Vagina (tissue), 2 donors: Measurements from ENCODE around the gene FDXACB1.

Experiments
- POLR2A ChIP-seq, 2 donors: fragments of 450-650 bp; IDR thresholded peaks; one replicate each; pipeline ENCODE4 v1.6.1; 2017; ENCODE audit warnings: antibody characterized with exemption in 2 of 2, mild to moderate bottlenecking in 2 of 2, moderate library complexity in 2 of 2
- POLR2AphosphoS5 ChIP-seq, 2 donors: sonication (generic); formaldehyde crosslinking; IDR thresholded peaks; one replicate each; pipeline ENCODE4 v1.9.0; 2017; ENCODE audit warnings: antibody characterized with exemption in 2 of 2, mild to moderate bottlenecking in 2 of 2, low read depth in 1 of 2; ENCODE audit not compliant: insufficient read depth in 1 of 2
- TF ChIP-seq, protein P1 (sequence below), 3 experiments: fragments of 450-650 bp in 2 of 3; fragments of 200-600 bp in 1 of 3; sonication (generic) in 1 of 3; IDR thresholded peaks; one replicate each; pipeline ENCODE4 v1.5.1; 2017 to 2019; ENCODE audit warnings: antibody characterized with exemption in 3 of 3, mild to moderate bottlenecking in 2 of 3, moderate library complexity in 2 of 3

DNA sequence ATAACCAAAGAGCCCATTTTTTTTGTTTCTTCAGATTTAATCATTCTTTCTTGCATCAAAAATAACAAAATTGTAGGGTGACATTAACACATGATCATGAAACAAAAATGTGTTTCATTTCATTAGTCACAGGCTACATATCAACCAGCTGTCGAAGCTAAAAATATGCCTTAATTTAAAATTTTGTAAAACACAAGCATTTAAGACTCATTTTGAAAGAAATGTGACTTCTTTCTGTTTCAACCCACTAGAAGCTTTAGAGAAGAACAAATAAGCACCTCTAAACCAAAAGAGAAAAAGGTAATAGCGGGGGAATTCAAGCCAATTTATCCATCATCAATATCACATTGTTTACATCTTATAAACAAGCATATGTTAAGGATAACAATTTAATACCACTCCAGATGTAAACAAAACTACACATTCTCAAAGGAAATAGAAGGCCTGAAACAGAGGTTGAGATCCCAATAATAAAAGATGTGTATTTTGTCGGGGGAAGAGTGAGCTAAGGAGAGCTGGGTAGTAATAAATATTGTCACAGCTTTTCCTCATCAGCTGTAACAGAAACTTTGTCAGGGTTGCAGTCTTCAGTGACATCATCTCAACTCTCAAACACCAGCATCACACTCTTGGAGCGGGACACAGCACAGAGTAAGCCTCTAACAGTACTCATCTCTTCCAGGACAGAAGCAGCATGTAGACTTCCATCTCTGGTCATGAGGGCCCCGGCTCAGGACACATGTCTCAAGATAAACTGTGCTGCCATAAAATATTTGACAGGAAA lies 49.6 kb downstream of the FDXACB1 start:
- TF ChIP-seq, protein P1, sequence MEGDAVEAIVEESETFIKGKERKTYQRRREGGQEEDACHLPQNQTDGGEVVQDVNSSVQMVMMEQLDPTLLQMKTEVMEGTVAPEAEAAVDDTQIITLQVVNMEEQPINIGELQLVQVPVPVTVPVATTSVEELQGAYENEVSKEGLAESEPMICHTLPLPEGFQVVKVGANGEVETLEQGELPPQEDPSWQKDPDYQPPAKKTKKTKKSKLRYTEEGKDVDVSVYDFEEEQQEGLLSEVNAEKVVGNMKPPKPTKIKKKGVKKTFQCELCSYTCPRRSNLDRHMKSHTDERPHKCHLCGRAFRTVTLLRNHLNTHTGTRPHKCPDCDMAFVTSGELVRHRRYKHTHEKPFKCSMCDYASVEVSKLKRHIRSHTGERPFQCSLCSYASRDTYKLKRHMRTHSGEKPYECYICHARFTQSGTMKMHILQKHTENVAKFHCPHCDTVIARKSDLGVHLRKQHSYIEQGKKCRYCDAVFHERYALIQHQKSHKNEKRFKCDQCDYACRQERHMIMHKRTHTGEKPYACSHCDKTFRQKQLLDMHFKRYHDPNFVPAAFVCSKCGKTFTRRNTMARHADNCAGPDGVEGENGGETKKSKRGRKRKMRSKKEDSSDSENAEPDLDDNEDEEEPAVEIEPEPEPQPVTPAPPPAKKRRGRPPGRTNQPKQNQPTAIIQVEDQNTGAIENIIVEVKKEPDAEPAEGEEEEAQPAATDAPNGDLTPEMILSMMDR (IDR thresholded peaks at IDR 0.05), result no peak
- TF ChIP-seq POLR2AphosphoS5 (IDR thresholded peaks at IDR 0.05; ENCODE audit: insufficient read depth in 1 of 2, low read depth in 1 of 2) (no peak), POLR2A (IDR thresholded peaks at IDR 0.05) (no peak)
